GM19240 (cell line): ENCODE data around the gene CACNB4.

Source experiments
- DNase-seq: peaks from one replicate; pipeline ENCODE4 v3.0.0; 2011; ENCODE audit warnings: low spot score; ENCODE audit not compliant: insufficient read length

The CACNB4 gene

GRCh38 chr2:151977631-151978030 is 121.2 kb downstream of the CACNB4 start:
- no peak for DNase-seq

GRCh38 chr2:151976945-151977353 is 121.9 kb downstream of the CACNB4 start:
- peak; percentile 11 for DNase-seq

- no peak for DNase-seq
These were observed 123.1 kb downstream of the CACNB4 start for GRCh38 chr2:151975460-151976414.

- no peak for DNase-seq
These were observed 123.9 kb downstream of the CACNB4 start for GRCh38 chr2:151974988-151975387.

- DNase-seq, result no peak
These were observed 125.0 kb downstream of the CACNB4 start for GRCh38 chr2:151973901-151974199.

GRCh38 chr2:151973013-151973900 is 125.6 kb downstream of the CACNB4 start:
- no peak for DNase-seq

GRCh38 chr2:151972241-151973012 is 126.4 kb downstream of the CACNB4 start:
- no peak for DNase-seq

- no peak for DNase-seq
These were observed 127.4 kb downstream of the CACNB4 start for GRCh38 chr2:151971301-151972051.

GRCh38 chr2:151968770-151969470 is 129.9 kb downstream of the CACNB4 start:
- DNase-seq, result no peak

- DNase-seq, result no peak
These were observed 130.8 kb downstream of the CACNB4 start for GRCh38 chr2:151967829-151968722.

- no peak for DNase-seq
These were observed 133.0 kb downstream of the CACNB4 start for GRCh38 chr2:151965884-151966283.

GRCh38 chr2:151961558-151961957 is 137.3 kb downstream of the CACNB4 start:
- DNase-seq, result no peak

GRCh38 chr2:151959238-151959637 is 139.6 kb downstream of the CACNB4 start:
- DNase-seq, result no peak

GRCh38 chr2:151953467-151953866 is 145.4 kb downstream of the CACNB4 start:
- no peak for DNase-seq

- DNase-seq, result no peak
These were observed 146.0 kb downstream of the CACNB4 start for GRCh38 chr2:151952691-151953456.

GRCh38 chr2:151947813-151948165 is 151.1 kb downstream of the CACNB4 start:
- DNase-seq, result no peak

- peak; percentile 23 for DNase-seq
These were observed 151.7 kb downstream of the CACNB4 start for GRCh38 chr2:151946899-151947812.
